Fibroblast of the aortic adventitia (primary cell): ENCODE measurements around the gene COL8A1. TPM values are rescaled to one million over a fixed set of nuclear protein-coding genes. Genes with fewer than 3 reads are reported as not detected.
A peak's percentile ranks its signal among the peaks of the same experiment; 100 is the strongest.
"Not testable (repeated sequence)": the region's sequence is repeated elsewhere in the genome, so short reads cannot be mapped to it uniquely, and the experiment has no call there.

ENCODE experiments used
- DNase-seq: peaks from one replicate; pipeline ENCODE4 v3.0.0-alpha.2; 2010; ENCODE audit warnings: low read depth
- H3K4me3 ChIP-seq: 2 replicates; pipeline ENCODE4 v1.5.1; 2011; ENCODE audit warnings: low read depth, mild to moderate bottlenecking, control low read depth, low read length, moderate library complexity
- CTCF ChIP-seq: IDR thresholded peaks from 2 replicates; pipeline ENCODE4 v1.5.1; 2011; ENCODE audit warnings: mild to moderate bottlenecking, low read length, control low read depth, inconsistent platforms; ENCODE audit not compliant: insufficient read depth
- total RNA-seq: library from RNA; depleted of rRNA; stranded (reverse); fragments of >200 nt; gene quantifications from 2 replicates; pipeline ENCODE4 v1.2.3, GENCODE V29; 2012; ENCODE audit warnings: low replicate concordance

The COL8A1 gene
- 24.3 and 25.1 TPM in 2 replicates for total RNA-seq

GRCh38 chr3:99638167-99638948, at the start of gene COL8A1:
Gene COL8A1, plus strand, starts transcription at chr3:99638594. Its CDS starts 152,089 bp downstream, at chr3:99790683.
- peak within 1 kb of the TSS; percentile 79 for H3K4me3 ChIP-seq
- DNase-seq: peak; percentile 56
- no peak for TF ChIP-seq CTCF

- H3K4me3 ChIP-seq, DNase-seq: not testable (repeated sequence)
Observed at GRCh38 chr3:99589168-99589567, 49.2 kb upstream of the COL8A1 start.

GRCh38 chr3:99599894-99600293, 38.5 kb upstream of the COL8A1 start:
- TF ChIP-seq CTCF: no peak
- H3K4me3 ChIP-seq: no peak overlapping the region
- DNase-seq: no peak

GRCh38 chr3:99601515-99601914, 36.9 kb upstream of the COL8A1 start:
- DNase-seq: no peak
- H3K4me3 ChIP-seq: no peak overlapping the region
- TF ChIP-seq CTCF: no peak

GRCh38 chr3:99602183-99602582, 36.2 kb upstream of the COL8A1 start:
- DNase-seq: no peak
- no peak for TF ChIP-seq CTCF

GRCh38 chr3:99607151-99607550, 31.2 kb upstream of the COL8A1 start:
- DNase-seq: no peak
- H3K4me3 ChIP-seq: no peak overlapping the region
- no peak for TF ChIP-seq CTCF

More at GRCh38 chr3:99602183-99602582, 36.2 kb upstream of the COL8A1 start:
- no peak overlapping the region for H3K4me3 ChIP-seq

- no peak for TF ChIP-seq CTCF
- no peak for DNase-seq
- H3K4me3 ChIP-seq: no peak overlapping the region
Observed at GRCh38 chr3:99614768-99615167, 23.6 kb upstream of the COL8A1 start.
